AG08395 (cell line): Measurements from ENCODE around the gene SMIM17.

Experiments used
- DNase-seq: peaks from one replicate; pipeline ENCODE4 v3.0.0; 2012; ENCODE audit warnings: mixed read lengths, low spot score

Gene SMIM17

DNA sequence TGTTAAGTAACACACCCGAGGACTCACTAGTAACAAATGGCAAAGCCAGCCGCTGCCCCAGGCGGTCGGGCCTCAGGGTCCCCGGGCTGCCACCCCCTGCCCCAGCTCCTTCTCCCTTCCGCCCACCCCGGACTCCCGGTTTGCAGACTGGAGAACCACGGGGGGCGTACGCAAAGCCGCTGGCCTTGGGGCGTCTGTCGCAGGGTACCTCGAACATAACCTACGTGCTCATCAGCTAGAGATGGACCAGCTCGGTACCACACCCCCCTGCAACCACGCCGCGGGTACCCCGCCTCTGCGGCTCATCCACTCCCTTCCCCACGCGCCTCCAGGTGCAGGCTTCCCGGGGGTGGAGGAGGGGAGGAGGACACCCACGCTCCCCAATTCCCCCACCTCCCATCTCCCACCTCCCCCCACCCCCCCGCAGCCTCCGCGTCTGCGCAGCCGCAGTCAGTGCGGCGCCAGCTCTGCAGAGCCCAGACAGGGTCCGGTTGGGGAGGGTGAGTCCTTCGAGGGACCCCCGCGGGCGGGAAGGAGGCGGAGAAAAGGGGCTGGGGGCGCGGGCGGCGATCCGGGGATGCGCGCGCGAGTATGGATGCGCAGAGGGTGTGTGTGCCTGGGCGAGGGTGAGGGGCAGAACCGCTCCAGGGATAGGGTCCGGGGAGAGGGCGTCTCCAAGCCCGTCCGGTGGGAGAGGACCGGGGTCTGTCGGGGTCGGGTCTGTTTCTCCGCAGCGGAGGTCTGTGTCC lies at the start of gene SMIM17:
SMIM17 (plus strand) TSS at position 449 of the 749 bp plus-strand sequence. CDS start 2,509 bp downstream, outside the sequence.
- no peak for DNase-seq

DNA sequence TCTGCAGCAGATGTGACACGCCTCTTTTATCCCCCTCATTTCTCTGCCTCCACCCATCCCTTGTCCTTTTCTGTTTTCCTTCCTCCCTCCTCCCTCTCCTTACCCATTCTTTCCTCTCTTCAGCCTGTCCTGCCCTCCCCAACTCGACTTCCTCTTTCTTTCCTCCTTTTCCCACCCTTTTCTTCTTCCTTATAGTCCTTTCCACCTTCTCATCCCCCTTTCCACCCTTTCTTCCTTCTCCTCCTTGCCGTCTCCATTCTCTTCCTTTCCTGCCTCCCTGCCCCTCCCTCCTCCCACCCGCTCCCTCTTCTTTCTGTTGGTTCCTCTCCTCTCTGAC lies 48.5 kb upstream of the SMIM17 start:
- DNase-seq: no peak

DNA sequence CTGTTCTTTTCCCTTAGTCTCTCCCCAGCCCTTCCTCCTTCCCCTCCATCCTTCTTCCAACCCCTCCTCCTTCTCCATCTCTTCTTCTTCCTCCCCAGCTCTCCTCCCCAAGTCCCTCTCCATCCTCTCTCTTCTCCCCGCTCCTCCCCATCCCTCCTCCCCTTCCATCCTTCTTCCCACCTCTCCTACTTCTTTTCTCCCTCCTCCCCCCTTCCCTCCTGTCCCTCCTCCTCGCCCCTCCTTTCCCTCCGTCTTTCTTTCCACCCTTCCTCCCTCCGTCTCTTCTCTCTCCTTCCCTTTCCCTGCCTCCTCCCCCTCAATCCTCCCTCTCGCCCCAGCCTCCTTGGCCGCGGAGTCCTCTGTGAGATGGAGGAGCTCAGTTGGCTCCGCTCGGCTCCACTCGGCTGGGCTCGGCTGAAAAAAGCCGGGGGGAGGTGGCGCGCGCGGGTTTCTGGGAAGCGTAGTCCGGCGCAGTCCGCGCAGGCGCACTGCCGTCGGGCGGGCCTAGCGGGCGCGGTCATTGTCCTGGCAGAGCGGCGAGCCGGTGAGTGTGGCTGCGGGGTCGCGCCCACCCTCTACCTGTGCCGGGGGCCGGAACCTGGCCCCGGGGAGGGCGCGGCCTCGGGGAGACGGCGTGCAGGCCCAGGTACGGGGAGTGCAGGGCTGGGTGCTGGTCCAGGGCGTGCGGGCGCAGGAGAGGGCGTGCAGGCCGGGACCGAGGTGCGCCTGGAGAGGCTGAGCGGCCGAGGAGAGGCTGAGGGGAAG lies 48.0 kb upstream of the SMIM17 start, which contains the start of gene ZNF71:
ZNF71 (plus strand) TSS at position 520 of the 765 bp plus-strand sequence. CDS start 6,257 bp downstream, outside the sequence.
- peak; percentile 99 for DNase-seq

DNA sequence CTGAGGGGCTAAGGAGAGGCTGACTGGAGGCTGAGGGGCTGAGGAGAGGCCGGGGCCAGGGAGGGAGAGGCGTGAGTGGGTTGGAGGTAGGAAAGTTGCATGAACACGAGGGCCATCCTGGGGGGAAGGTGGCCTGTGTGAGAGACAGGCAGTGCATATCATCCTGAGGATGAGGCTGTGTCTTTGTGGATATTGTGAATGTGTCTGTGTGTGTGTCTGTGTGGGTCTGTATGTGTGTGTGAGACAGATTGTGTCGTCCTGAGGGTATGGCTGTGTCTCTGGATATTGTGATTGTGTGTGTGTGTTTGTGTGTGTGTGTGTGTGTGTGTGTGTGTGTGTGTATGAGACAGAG lies 47.4 kb upstream of the SMIM17 start:
- DNase-seq: no peak

DNA sequence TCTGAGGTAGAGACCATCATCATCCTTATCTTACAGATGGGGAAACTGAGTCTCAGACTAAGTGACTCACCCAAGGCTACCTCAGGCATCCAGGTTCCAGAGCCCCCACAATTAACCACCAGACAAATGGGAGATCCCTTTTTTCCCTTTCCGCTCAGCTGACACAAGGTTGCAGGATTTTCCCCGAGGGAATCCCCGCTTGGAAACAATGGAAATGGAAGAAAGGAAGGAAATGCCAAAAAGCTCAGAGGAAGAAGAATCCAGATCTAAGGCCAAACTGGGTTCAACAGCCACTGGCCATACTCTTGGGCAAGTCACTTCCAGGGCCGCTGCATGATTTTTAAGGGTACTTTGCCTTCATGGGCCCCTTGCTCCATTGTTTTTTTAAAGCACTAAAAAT lies 46.3 kb upstream of the SMIM17 start:
- DNase-seq: no peak

DNA sequence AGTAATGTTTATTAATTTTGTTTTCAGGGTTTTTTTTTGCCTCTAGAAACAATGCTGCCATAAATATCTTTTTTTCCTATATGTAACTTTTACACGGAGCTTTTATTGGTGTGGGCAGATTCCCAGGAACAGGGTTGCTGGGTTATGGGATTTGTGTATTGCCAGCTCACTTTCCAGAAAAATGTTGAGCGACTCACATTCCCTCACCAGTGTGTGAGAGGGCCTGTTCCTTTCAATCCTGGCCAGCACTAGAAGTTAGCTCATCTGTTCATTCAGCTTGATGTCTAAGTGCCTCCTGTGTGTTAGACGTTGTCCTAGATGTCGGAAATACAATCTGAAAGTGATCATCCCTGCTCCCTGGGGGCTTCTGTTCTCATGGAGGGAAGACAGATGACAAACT lies 45.3 kb upstream of the SMIM17 start:
- DNase-seq: no peak

DNA sequence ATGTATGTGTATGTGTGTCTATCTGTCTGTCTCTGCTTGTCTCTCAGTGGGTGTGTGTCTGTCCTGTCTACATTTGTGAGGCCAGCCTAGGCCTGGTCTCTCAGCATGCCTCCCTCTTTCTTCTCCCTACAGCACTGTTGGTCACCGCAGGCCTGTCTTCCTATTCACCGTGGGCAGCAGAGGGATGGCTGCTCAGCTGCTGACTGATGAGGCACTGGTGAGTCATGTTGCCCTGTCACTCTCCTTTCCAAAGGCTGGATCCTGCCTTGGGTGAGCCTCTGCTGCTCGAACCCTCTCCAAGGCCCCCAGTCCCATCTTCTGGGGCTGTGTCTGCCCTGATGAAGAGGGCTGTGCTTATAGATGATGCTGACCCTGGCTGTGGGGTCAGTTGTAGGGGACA lies 41.6 kb upstream of the SMIM17 start:
- DNase-seq: no peak

DNA sequence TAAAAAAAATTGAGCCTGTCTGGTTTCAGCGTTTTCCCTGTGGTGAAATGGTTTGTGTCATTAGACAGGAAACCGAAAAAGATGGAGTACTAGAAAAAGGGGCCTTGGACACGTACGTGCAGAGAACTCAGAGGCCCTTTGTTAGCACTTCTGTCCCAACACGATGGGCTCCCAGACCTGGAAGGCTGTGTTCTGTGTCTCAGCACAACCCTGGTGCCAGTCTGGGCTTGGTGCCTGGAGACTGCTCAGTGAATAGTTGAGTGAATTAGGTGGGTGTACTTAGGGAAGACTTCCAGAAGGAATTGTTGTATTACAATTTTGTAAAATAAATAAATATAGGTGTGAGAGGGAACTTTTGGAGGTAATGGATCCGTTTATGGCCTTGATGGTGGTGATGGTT lies 39.1 kb upstream of the SMIM17 start:
- DNase-seq: no peak

DNA sequence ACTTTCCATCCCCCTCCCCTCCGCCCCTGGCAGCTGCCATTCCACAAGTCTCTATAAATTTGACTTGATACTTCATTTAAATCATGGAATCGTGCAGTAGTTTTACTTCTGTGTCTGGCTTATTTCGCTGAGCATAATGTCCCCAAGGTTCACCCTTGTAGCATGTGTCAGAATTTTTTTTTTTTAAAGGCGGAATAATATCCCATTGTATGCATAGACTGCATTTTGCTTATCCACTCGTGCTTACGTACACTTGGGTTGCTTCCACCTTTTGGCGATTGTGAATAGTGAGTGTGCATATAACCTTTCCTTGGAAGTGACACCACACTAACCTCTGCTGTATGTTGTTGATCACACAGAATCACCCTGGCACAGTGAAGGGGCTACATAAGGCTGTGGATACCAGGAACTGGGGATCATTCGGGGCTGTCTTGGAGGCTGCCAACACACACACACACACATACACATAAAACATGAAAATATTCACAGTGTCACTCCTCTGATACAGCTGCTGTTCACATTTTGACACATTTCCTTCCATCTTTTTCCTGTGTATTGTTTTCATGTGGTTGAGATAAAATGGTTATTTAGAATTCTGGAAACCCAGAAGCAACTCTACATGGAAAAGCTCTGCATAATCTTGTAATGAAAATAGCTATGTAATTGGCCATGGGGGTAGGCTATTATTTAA lies 34.5 kb upstream of the SMIM17 start:
- DNase-seq: no peak

DNA sequence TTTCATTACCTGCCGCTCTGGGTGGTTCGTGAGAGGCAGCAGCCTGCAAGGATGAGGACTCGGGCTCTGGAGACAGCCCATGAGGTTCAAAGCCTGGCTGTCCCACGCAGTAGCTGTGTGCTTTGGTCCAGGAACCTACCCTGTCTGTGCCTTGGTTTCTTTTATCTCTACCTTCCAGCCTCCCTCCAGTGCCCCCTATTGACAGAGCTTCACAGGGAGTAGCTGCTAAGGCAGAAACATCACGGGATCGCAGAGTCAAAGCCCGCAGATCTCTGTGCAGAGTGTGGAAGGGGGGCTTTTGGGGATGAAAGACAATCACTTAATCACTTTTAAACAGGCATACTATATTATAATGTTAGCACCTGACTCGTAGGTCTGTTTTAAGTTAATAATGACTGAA lies 31.7 kb upstream of the SMIM17 start:
- DNase-seq: no peak

DNA sequence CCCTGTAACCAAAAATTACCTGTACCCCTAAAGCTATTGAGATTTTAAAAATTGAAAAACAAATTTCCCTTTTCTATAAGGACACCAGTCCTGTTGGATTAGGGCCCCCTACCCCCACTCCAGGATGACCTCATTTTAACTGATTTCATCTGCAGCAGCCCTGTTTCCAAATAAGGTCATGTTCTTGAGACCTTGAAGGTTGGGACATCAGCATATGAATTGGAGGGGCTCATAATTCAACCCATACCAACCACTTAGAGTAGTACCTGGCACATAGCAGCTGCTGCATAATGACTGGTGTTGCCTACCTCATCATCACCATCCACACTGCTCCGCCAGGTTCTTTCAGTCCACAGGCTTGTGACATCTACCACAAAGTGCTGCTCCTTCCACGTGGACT lies 30.2 kb upstream of the SMIM17 start:
- DNase-seq: no peak

DNA sequence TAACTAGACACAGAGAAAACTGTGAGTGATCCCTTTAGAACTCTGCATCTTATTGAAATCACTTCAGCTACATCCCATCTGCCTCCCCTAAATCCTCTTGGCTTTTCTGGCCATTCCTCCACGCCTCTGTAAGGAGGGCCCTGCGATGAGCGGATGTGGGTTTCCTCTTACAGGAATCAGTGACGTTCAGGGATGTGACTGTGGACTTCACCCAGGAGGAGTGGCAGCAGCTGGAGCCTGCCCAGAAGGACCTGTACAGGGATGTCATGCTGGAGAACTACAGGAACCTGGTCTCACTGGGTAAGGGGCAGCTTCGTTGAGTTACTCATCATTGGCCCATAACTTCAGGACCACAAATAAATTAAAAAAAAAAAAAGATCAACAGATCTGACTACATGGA lies 29.3 kb upstream of the SMIM17 start:
- no peak for DNase-seq

DNA sequence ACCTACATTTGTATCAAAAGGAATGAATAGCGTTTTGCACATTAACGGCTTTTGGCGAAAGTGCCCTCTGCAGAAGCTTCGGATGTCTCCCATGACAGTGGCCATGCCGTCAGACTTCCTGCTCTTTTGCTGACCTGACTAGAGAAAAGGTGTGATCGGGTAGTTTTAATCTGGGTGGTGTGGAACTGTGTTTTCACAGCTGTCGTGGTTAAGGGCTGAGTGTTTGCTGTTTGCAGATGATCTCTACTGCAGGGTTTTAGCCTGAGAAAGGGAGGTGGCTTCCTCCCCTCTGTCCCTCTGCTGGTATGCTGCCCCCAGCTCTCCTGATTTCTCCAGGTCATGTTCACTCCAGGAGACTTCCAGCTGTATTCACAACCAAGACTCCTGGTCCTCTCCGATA lies 25.4 kb upstream of the SMIM17 start:
- DNase-seq: no peak

DNA sequence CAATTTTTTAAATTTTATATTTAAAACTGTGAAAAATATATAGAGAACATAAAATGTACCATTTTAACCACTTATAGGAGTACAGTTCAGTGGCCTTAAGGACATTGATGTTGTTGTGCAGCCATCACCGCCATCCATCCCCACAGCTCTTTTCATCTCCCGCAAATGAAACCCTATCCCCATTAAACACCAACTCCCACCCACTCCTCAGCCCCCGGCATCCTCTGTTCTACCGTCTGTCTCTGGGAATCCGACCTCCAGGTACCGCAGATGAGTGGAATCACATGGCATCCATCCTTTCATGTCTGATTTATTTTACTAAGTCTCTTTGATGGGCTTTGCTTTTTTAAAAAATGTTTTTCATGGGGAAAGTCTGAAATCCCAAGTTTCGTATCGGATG lies 23.8 kb upstream of the SMIM17 start:
- DNase-seq: no peak

DNA sequence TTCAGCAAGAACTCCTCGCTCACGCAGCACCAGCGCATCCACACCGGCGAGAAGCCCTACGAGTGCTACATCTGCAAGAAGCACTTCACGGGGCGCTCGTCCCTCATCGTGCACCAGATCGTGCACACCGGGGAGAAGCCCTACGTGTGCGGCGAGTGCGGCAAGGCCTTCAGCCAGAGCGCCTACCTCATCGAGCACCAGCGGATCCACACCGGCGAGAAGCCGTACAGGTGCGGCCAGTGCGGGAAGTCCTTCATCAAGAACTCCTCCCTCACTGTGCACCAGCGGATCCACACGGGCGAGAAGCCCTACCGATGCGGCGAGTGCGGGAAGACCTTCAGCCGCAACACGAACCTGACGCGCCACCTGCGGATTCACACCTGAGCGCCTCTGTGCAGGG lies 20.6 kb upstream of the SMIM17 start:
- no peak for DNase-seq

DNA sequence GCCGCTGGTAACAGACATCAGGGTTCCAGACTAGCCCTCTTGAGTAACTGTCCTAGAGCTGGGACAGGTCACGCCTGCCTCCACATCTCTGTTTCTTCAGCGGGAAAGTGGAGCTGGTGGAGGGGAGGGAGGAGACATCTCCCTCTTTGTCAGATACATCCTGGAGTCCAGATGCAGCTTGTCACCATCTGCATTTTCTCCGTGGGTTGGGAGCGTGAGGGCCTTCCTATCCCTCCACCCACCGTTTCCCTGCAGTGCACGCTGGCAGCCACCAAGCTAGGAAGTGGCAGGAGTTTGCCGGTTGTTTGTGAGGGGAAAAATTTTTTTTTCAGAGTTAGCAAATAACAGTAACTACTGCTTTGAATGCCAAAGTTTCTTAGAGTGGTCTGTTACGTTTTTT lies 20.0 kb upstream of the SMIM17 start:
- no peak for DNase-seq

DNA sequence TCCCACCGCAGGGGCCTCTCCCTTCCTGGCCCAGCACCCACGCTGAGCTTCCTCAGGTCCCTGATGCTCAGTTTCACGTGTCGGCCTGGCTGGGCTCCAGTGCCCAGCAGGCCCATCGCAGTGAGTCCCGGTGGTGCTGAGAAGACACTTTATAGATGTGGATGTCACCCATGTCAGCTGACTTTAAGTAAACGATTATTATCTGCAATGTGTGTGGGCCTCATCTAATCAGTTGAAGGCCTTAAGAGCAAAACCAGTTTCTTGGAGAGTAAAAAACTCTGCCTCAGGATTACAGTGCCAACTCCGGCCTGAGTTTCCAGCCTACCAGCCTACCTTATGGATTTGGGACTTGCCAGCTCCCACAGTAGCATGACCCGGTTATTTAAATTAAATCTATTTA lies 17.3 kb upstream of the SMIM17 start:
- no peak for DNase-seq

DNA sequence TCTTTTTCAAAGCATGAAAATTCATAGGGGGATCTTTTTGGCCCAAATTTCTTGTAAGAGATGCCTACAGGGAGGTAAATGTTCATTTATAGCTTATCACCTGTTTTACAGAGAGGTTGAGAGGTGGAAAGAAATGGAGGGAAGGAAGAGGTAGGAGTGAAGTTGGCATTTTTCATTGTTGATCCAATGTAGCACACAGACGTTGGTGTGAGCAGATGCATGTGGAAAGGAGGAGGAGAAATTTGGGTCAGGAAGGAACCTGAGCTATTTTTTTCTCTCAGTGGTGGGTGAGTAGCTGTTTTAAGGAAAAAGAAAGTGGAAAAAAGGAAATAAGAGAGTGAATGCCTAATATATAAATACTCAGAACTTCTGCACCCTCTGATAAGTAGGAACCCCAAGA lies 9.9 kb upstream of the SMIM17 start:
- DNase-seq: no peak

DNA sequence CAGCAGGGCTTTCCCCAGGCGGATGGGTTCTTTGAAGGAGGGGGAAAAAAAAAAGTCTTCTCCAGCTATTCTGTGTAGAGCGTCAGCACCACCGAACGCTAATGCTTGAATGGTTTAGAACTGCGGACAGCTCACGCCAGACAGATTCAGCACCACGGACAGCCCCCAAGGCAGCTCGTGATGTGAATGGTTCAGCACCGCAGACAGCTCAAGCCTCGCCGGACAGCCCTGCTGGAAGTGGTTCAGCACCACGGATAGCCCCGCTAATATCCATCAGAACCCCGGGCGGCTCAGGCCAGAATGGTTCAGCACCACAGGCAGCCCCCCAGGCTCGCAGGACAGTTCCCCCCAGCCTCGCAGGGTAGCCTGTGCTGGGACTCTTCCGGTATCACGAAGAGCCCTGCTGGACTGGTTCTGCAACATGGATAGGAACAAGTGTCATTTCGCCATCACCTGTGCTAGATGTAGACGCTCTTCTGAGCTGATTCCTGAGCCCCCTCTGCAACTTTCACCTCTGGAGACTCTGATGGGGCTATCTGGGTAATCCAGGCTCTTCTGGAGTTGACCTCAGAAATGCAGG lies 4.9 kb upstream of the SMIM17 start:
- peak; percentile 35 for DNase-seq

DNA sequence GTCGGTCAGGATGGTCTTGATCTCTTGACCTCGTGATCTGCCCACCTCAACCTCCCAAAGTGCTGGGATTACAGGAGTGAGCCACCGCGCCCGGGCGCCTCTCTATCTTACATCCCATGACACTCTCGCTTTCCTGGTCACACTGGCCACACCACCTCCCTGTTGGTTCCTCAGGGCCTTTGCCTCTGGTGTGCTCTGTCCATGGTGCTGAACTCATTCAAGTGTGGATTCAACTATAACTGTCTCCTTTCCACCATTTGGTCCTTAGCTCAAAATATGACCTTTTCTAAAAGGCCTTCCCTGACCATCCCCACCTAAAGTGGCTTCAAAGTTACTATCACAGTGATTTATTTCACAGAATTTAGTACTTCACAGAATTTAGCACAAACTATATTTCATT lies 3.7 kb upstream of the SMIM17 start:
- DNase-seq: no peak

DNA sequence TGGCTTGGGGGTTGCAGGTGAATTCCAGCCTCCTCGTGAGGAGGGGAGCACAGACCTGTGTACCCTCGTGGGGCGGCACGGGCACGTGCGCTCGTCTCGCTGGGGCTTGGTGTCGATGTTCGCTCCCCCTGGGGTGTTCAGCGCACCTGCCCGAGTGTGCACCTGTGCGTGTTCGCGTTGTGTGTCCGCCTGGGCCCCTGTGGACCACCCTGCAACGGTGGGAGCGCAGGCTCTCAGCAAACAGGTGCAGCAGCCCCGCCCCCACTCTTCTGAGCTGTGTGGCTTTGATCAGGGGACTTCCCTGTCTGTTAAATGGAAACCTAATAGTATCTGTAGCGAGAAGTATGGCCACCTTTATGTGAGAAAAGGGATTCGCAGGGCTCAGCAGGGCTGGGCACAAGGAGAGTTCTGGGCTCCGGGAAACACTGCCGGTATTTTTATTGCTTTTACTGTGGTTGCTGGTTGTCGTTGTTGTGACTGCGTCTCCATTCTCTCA lies 549 bp downstream of the SMIM17 start:
- no peak for DNase-seq

DNA sequence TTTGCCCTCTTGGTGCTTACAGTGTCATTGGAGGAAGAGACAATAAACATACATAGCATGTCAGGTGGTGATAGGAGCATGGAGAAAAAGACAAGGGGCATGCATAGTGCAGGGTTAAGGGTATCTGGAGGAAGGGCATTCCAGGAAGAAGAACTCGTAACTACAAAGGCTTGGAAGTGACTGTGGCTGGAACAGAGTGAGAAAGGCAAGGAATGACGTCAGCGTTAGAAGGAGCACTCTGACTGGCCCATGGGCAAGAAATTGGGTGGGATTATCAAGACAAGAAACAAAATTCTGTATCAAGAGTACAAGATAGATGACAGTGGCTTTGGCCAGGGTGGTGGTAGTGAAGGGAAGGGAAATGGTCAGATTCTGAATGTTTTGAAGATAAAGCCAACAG lies 11.2 kb downstream of the SMIM17 start:
- DNase-seq: no peak
